OCI-LY1 (cell line): ENCODE results near the gene PPP1R14C.

Experiments
- CTCF ChIP-seq: fragments of 200-600 bp; sonication (generic), shearing (Covaris generic); IDR thresholded peaks from 2 replicates; pipeline ENCODE4 v1.5.1; 2017; ENCODE audit warnings: mild to moderate bottlenecking, antibody characterized with exemption, low read length, moderate library complexity, mixed read lengths
- EZH2 ChIP-seq: fragments of 200-600 bp; sonication (generic), shearing (Covaris generic); IDR thresholded peaks from 2 replicates; pipeline ENCODE4 v1.8.0; 2017; ENCODE audit warnings: borderline replicate concordance, mixed run types, mild to moderate bottlenecking, antibody characterized with exemption, low read length, moderate library complexity, mixed read lengths

GRCh38 chr6:150269857-150270223 is 127.0 kb downstream of the PPP1R14C start:
- TF ChIP-seq CTCF (no peak), EZH2 (no peak)
